ENCODE data around the gene STK16. TPM values are rescaled to one million over a fixed set of nuclear protein-coding genes. Genes with fewer than 3 reads are reported as not detected.

STK16 gene
- total and polyA plus RNA-seq, 2 of the 13 experiments (the other 11 are each of a cell fraction or from before 2014, with no cell fraction given): 28.0 to 50.9 TPM

DNA sequence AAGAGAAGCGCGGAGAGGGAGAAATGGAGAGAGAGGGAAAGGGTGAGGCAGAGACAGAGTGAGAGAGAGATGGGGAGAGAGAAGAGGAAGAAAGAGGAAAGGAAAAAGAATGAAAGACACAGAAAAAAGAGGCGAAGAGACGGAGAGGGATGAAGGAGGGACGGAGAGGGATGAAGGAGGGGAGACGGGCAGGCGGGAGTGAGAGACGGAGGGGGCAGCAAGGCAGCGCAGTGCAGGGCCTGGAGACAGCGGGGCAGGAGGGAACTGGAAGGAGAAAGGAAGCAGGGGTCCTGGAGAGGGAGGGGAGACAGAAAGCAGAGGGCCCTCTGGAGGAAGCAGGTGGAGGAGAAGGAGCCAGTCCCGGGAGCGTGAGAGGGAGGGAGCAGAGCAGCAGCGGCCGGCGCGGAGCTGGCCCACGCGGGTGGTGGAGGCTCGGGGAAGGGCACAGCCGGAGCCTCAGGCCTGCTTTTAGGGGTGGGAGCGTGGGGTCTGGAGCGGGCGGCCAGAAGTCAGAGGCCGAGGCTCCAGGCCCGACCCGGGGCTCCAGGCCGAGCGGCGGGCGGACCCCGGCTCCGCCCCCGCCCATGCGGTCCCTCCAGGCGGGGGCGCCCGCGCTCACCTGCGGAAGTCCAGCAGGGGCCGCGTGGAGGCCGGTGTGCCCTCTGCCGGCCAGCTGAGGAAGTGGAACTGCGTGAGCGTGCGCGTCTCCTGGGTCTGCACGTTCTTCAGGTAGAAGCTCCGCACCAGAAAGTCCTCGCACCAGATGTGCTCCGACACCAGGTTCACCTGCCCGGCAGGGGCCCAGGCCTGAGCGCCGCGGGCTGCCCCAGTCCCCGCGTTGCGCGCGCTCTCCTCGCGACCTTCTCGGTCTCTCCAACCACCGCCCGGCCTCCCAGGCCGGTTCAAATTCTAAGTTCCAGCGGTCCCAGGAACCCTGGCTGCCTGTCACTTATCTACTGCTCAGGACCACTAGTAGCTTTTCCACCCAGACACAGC is 49.4 kb downstream of the STK16 start (continued):
- TF ChIP-seq RORA (CRISPR knock-in tag; IDR thresholded peaks at IDR 0.05) (no peak), GPN1 (CRISPR knock-in tag; IDR thresholded peaks at IDR 0.05; ENCODE audit: borderline replicate concordance) (no peak), ZNF510 (CRISPR knock-in tag; IDR thresholded peaks at IDR 0.05; ENCODE audit: low read depth) (peak; percentile 53; the same call in 1 of the 2 replicates), SP1 (IDR thresholded peaks at IDR 0.05) (no peak), SP1 (CRISPR knock-in tag; IDR thresholded peaks at IDR 0.05) (peak; percentile 95), HCFC1 (IDR thresholded peaks at IDR 0.05; ENCODE audit: low read depth, low read length) (no peak), MEIS1 (CRISPR knock-in tag; IDR thresholded peaks at IDR 0.05; ENCODE audit: borderline replicate concordance) (peak; percentile 69; the same call in 1 of the 2 replicates), ZNF432 (CRISPR knock-in tag; IDR thresholded peaks at IDR 0.05; ENCODE audit: borderline replicate concordance) (no peak), MIER3 (CRISPR knock-in tag; IDR thresholded peaks at IDR 0.05; ENCODE audit: borderline replicate concordance) (peak; percentile 73; the same call in 1 of the 2 replicates), ZNF124 (CRISPR knock-in tag; IDR thresholded peaks at IDR 0.05) (peak; percentile 82), MYNN (CRISPR knock-in tag; IDR thresholded peaks at IDR 0.05; ENCODE audit: low read depth) (0 out of 2 replicates have a peak, but pooled peaks have one; percentile 42), NFKBIZ (CRISPR knock-in tag; IDR thresholded peaks at IDR 0.05) (peak; percentile 77; the same call in 1 of the 2 replicates)
- TF ChIP-seq, protein P1, sequence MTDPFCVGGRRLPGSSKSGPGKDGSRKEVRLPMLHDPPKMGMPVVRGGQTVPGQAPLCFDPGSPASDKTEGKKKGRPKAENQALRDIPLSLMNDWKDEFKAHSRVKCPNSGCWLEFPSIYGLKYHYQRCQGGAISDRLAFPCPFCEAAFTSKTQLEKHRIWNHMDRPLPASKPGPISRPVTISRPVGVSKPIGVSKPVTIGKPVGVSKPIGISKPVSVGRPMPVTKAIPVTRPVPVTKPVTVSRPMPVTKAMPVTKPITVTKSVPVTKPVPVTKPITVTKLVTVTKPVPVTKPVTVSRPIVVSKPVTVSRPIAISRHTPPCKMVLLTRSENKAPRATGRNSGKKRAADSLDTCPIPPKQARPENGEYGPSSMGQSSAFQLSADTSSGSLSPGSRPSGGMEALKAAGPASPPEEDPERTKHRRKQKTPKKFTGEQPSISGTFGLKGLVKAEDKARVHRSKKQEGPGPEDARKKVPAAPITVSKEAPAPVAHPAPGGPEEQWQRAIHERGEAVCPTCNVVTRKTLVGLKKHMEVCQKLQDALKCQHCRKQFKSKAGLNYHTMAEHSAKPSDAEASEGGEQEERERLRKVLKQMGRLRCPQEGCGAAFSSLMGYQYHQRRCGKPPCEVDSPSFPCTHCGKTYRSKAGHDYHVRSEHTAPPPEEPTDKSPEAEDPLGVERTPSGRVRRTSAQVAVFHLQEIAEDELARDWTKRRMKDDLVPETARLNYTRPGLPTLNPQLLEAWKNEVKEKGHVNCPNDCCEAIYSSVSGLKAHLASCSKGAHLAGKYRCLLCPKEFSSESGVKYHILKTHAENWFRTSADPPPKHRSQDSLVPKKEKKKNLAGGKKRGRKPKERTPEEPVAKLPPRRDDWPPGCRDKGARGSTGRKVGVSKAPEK (CRISPR knock-in tag; IDR thresholded peaks at IDR 0.05; ENCODE audit: borderline replicate concordance): 0 out of 2 replicates have a peak, but pooled peaks have one; percentile 50
- TF ChIP-seq, protein P2, sequence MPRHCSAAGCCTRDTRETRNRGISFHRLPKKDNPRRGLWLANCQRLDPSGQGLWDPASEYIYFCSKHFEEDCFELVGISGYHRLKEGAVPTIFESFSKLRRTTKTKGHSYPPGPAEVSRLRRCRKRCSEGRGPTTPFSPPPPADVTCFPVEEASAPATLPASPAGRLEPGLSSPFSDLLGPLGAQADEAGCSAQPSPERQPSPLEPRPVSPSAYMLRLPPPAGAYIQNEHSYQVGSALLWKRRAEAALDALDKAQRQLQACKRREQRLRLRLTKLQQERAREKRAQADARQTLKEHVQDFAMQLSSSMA (CRISPR knock-in tag; IDR thresholded peaks at IDR 0.05): peak; percentile 89; the same call in 1 of the 2 replicates
- TF ChIP-seq, protein P3, sequence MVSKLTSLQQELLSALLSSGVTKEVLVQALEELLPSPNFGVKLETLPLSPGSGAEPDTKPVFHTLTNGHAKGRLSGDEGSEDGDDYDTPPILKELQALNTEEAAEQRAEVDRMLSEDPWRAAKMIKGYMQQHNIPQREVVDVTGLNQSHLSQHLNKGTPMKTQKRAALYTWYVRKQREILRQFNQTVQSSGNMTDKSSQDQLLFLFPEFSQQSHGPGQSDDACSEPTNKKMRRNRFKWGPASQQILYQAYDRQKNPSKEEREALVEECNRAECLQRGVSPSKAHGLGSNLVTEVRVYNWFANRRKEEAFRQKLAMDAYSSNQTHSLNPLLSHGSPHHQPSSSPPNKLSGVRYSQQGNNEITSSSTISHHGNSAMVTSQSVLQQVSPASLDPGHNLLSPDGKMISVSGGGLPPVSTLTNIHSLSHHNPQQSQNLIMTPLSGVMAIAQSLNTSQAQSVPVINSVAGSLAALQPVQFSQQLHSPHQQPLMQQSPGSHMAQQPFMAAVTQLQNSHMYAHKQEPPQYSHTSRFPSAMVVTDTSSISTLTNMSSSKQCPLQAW (CRISPR knock-in tag; IDR thresholded peaks at IDR 0.05): no peak
- TF ChIP-seq, protein P4, sequence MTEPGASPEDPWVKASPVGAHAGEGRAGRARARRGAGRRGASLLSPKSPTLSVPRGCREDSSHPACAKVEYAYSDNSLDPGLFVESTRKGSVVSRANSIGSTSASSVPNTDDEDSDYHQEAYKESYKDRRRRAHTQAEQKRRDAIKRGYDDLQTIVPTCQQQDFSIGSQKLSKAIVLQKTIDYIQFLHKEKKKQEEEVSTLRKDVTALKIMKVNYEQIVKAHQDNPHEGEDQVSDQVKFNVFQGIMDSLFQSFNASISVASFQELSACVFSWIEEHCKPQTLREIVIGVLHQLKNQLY (CRISPR knock-in tag; IDR thresholded peaks at IDR 0.05): peak; percentile 75
- TF ChIP-seq, protein P5, sequence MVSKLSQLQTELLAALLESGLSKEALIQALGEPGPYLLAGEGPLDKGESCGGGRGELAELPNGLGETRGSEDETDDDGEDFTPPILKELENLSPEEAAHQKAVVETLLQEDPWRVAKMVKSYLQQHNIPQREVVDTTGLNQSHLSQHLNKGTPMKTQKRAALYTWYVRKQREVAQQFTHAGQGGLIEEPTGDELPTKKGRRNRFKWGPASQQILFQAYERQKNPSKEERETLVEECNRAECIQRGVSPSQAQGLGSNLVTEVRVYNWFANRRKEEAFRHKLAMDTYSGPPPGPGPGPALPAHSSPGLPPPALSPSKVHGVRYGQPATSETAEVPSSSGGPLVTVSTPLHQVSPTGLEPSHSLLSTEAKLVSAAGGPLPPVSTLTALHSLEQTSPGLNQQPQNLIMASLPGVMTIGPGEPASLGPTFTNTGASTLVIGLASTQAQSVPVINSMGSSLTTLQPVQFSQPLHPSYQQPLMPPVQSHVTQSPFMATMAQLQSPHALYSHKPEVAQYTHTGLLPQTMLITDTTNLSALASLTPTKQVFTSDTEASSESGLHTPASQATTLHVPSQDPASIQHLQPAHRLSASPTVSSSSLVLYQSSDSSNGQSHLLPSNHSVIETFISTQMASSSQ (IDR thresholded peaks at IDR 0.05; ENCODE audit: low read depth): no peak; the same call in 1 of the 2 replicates
- TF ChIP-seq, protein P5 (CRISPR knock-in tag; IDR thresholded peaks at IDR 0.05; ENCODE audit: borderline replicate concordance): peak; percentile 75; the same call in 1 of the 2 replicates
